GM23338 (cell line): ENCODE measurements around the gene CDC42BPA. TPM values are rescaled to one million over a fixed set of nuclear protein-coding genes. Genes with fewer than 3 reads are reported as not detected.

Source experiments
- ATAC-seq: fragments of 200-7000 bp; cut with Tn5 transposase; 3 replicates; pipeline ENCODE4 v1.9.1; 2020
- DNase-seq: peaks from one replicate; pipeline ENCODE4 v3.0.0-alpha.2; 2015; ENCODE audit warnings: low spot score
- H2AFZ ChIP-seq: fragments of 200-600 bp; sonication (generic); 2 replicates; pipeline ENCODE4 v1.8.0; 2016; ENCODE audit warnings: antibody characterized with exemption, mild to moderate bottlenecking, moderate library complexity
- H3F3A ChIP-seq: fragments of 200-600 bp; sonication (generic); replicated peaks from 2 replicates; pipeline ENCODE4 v1.8.0; 2017; ENCODE audit warnings: antibody characterized with exemption, mixed run types, low read depth
- H3K27ac ChIP-seq: fragments of 200-600 bp; sonication (generic); 2 replicates; pipeline ENCODE4 v1.6.1; 2016; ENCODE audit warnings: low read depth
- H3K27me3 ChIP-seq: fragments of 200-600 bp; sonication (generic); 2 replicates; pipeline ENCODE4 v1.8.0; 2016; ENCODE audit warnings: mild to moderate bottlenecking, mixed run types, moderate library complexity; ENCODE audit not compliant: insufficient read depth
- H3K36me3 ChIP-seq: fragments of 200-600 bp; sonication (generic); 2 replicates; pipeline ENCODE4 v1.8.0; 2016; ENCODE audit warnings: mild to moderate bottlenecking; ENCODE audit not compliant: insufficient read depth
- H3K4me1 ChIP-seq: fragments of 200-600 bp; sonication (generic); 2 replicates; pipeline ENCODE4 v1.8.0; 2016; ENCODE audit warnings: mild to moderate bottlenecking, moderate library complexity; ENCODE audit not compliant: insufficient read depth
- H3K4me2 ChIP-seq: fragments of 200-600 bp; sonication (generic); 2 replicates; pipeline ENCODE4 v1.7.1; 2017; ENCODE audit warnings: mixed run types
- H3K4me3 ChIP-seq: fragments of 200-600 bp; sonication (generic); 2 replicates; pipeline ENCODE4 v1.6.1; 2016; ENCODE audit warnings: mixed run types
- H3K79me2 ChIP-seq: fragments of 200-600 bp; sonication (generic); replicated peaks from 2 replicates; pipeline ENCODE4 v1.8.0; 2017; ENCODE audit warnings: mild to moderate bottlenecking; ENCODE audit not compliant: insufficient read depth
- H3K9me2 ChIP-seq: fragments of 200-600 bp; sonication (generic); 2 replicates; pipeline ENCODE4 v1.8.0; 2017; ENCODE audit not compliant: insufficient read depth
- H4K20me1 ChIP-seq: fragments of 200-600 bp; sonication (generic); replicated peaks from 2 replicates; pipeline ENCODE4 v1.8.0; 2017; ENCODE audit warnings: mild to moderate bottlenecking; ENCODE audit not compliant: insufficient read depth
- H3K27ac Mint-ChIP-seq: 2 replicates; pipeline ENCODE4 v1.8.0; 2020; ENCODE audit warnings: inconsistent platforms, mild to moderate bottlenecking, moderate library complexity, mixed read lengths
- H3K27me3 Mint-ChIP-seq: 3 replicates; pipeline ENCODE4 v1.8.0; 2022; ENCODE audit warnings: low read depth, mild to moderate bottlenecking, moderate library complexity, mixed read lengths, inconsistent platforms; ENCODE audit not compliant: insufficient read depth, poor library complexity
- H3K36me3 Mint-ChIP-seq: 3 replicates; pipeline ENCODE4 v1.8.0; 2021; ENCODE audit warnings: low read depth, mild to moderate bottlenecking, inconsistent platforms, moderate library complexity, mixed read lengths
- H3K4me1 Mint-ChIP-seq: 3 replicates; pipeline ENCODE4 v1.8.0; 2020; ENCODE audit warnings: mild to moderate bottlenecking, inconsistent platforms, mixed read lengths
- H3K4me3 Mint-ChIP-seq: 3 replicates; pipeline ENCODE4 v1.8.0; 2021; ENCODE audit warnings: moderate library complexity, mild to moderate bottlenecking, inconsistent platforms, mixed read lengths
- H3K9me3 Mint-ChIP-seq: 3 replicates; pipeline ENCODE4 v1.8.0; 2020; ENCODE audit warnings: moderate library complexity, mild to moderate bottlenecking, inconsistent platforms, mixed read lengths
- CREB1 ChIP-seq: fragments of 250-450 bp; sonication (Bioruptor Pico); IDR thresholded peaks from 2 replicates; pipeline ENCODE4 v1.5.0; 2020; ENCODE audit warnings: low read depth, mild to moderate bottlenecking, moderate library complexity
- CTCF ChIP-seq, 2 experiments: fragments of 200-600 bp in 1 of 2; sonication (generic) in 1 of 2; conservative IDR thresholded peaks; 2 replicates each; pipeline versions ENCODE4 v1.5.1 to v1.6.1; 2016 to 2017; ENCODE audit warnings: antibody characterized with exemption in 2 of 2, low read depth in 2 of 2, mild to moderate bottlenecking in 2 of 2, moderate library complexity in 1 of 2
- ETS1 ChIP-seq: IDR thresholded peaks from 2 replicates; pipeline ENCODE4 v1.6.1; 2016; ENCODE audit warnings: antibody characterized with exemption
- EZH2 ChIP-seq: fragments of 200-600 bp; sonication (generic); IDR thresholded peaks from one replicate; pipeline ENCODE4 v1.8.0; 2017; ENCODE audit warnings: antibody characterized with exemption, mild to moderate bottlenecking, low read depth; ENCODE audit not compliant: unreplicated experiment
- EZH2phosphoT487 ChIP-seq: fragments of 200-600 bp; sonication (generic); IDR thresholded peaks from one replicate; pipeline ENCODE4 v1.8.1; 2018; ENCODE audit warnings: antibody characterized with exemption; ENCODE audit not compliant: unreplicated experiment
- JUNB ChIP-seq: IDR thresholded peaks from one replicate; pipeline ENCODE4 v1.6.1; 2016; ENCODE audit warnings: antibody characterized with exemption; ENCODE audit not compliant: unreplicated experiment
- NANOG ChIP-seq: IDR thresholded peaks from 2 replicates; pipeline ENCODE4 v1.6.1; 2016; ENCODE audit warnings: antibody characterized with exemption, borderline replicate concordance
- POLR2AphosphoS5 ChIP-seq: IDR thresholded peaks from 2 replicates; pipeline ENCODE4 v1.6.1; 2016; ENCODE audit warnings: antibody characterized with exemption, low read depth
- REST ChIP-seq: IDR thresholded peaks from one replicate; pipeline ENCODE4 v1.6.1; 2018; ENCODE audit warnings: antibody characterized with exemption; ENCODE audit not compliant: unreplicated experiment
- STAT1 ChIP-seq: IDR thresholded peaks from one replicate; pipeline ENCODE4 v1.6.1; 2016; ENCODE audit warnings: antibody characterized with exemption; ENCODE audit not compliant: unreplicated experiment
- ZNF114 ChIP-seq: fragments of 250-450 bp; sonication (Bioruptor Pico); IDR thresholded peaks from 2 replicates; pipeline ENCODE4 v1.5.0; 2020; ENCODE audit warnings: mild to moderate bottlenecking, moderate library complexity
- ZNF331 ChIP-seq: fragments of 250-450 bp; sonication (Bioruptor Pico); IDR thresholded peaks from 2 replicates; pipeline ENCODE4 v1.5.0; 2020; ENCODE audit warnings: low read depth, mild to moderate bottlenecking, moderate library complexity
- ZNF462 ChIP-seq: fragments of 250-450 bp; sonication (Bioruptor Pico); IDR thresholded peaks from 2 replicates; pipeline ENCODE4 v1.5.0; 2020; ENCODE audit warnings: mild to moderate bottlenecking, moderate library complexity
- polyA plus RNA-seq: library from polyadenylated mRNA; unstranded; fragments of >200 nt; fragmentation: Nextera tagmentation; extraction: Ambion mirVana; gene quantifications from 2 replicates; pipeline ENCODE4 v1.2.1, GENCODE V29; 2016
- total RNA-seq: library from RNA; depleted of rRNA; stranded (reverse); fragments of >200 nt; shearing (Covaris generic); gene quantifications from 2 replicates; pipeline ENCODE4 v1.2.3, GENCODE V29; 2014

The CDC42BPA gene
- total and polyA plus RNA-seq, 2 experiments from 2014 or later, result 17.7 to 40.1 TPM

- Mint-ChIP-seq H3K4me1 (no peaks in the 10 kb centered on the region), H3K27ac (no peak overlapping the region), H3K27me3 (no peaks in the 10 kb centered on the region), H3K4me3 (no peak overlapping the region), H3K9me3 (peaks cover 43% of the 10 kb centered on the region), H3K36me3 (peaks cover 57% of the 10 kb centered on the region)
- Histone ChIP-seq H3K4me3 (no peak overlapping the region), H2AFZ (no peak overlapping the region), H4K20me1 (no peaks in the 10 kb centered on the region; the same call in 1 of the 2 replicates), H3K4me2 (no peak overlapping the region), H3K9me2 (no peaks in the 10 kb centered on the region), H3K27me3 (no peaks in the 10 kb centered on the region), H3K79me2 (peaks cover 98% of the 10 kb centered on the region), H3F3A (no peaks in the 10 kb centered on the region), H3K27ac (no peak overlapping the region), H3K36me3 (no peaks in the 10 kb centered on the region; the same call in 1 of the 2 replicates), H3K4me1 (no peaks in the 10 kb centered on the region)
- DNase-seq (peak; percentile 27), ATAC-seq (no peak)
- TF ChIP-seq NANOG (no peak), ZNF331 (CRISPR knock-in tag) (no peak), POLR2AphosphoS5 (no peak), EZH2 (no peak), ZNF462 (no peak), REST (no peak), CREB1 (CRISPR knock-in tag) (no peak), ETS1 (no peak), ZNF114 (no peak), EZH2phosphoT487 (no peak), JUNB (no peak), STAT1 (no peak), CTCF (conservative IDR thresholded peaks at IDR 0.05; ENCODE audit: low read depth in 2 of 2) (no peak)
These were observed 32.5 kb downstream of the CDC42BPA start for GRCh38 chr1:227285745-227286144.
